Stomach (tissue), 9 donors: ENCODE data around the gene GPC6. TPM values are rescaled to one million over a fixed set of nuclear protein-coding genes. Genes with fewer than 3 reads are reported as not detected.

Source experiments
- DNase-seq, 2 donors: peaks; one replicate each; pipeline versions ENCODE4 v3.0.0 to v3.0.0-alpha.2; 2013 to 2019
- H3K27ac ChIP-seq, 5 donors: fragments of 200-600 bp in 4 of 5; sonication (generic) in 4 of 5; one replicate each; pipeline ENCODE4 v1.5.1; 2013 to 2019; ENCODE audit warnings: mild to moderate bottlenecking in 1 of 5, moderate library complexity in 1 of 5
- H3K27me3 ChIP-seq, 3 donors: fragments of 200-600 bp; sonication (generic); one replicate each; pipeline ENCODE4 v1.5.1; 2017 to 2019; ENCODE audit warnings: mixed run types in 1 of 3
- H3K36me3 ChIP-seq, 4 donors: fragments of 200-600 bp; sonication (generic); 1 replicate in 3 of 4; 2 replicates in 1 of 4; pipeline ENCODE4 v1.5.1; 2016 to 2019
- H3K4me1 ChIP-seq, 4 donors: fragments of 200-600 bp; sonication (generic); one replicate each; pipeline ENCODE4 v1.5.1; 2016 to 2019
- H3K4me3 ChIP-seq, 4 donors: fragments of 200-600 bp; sonication (generic) in 3 of 4; one replicate each; pipeline ENCODE4 v1.5.1; 2016 to 2019; ENCODE audit warnings: mild to moderate bottlenecking in 1 of 4
- H3K9me3 ChIP-seq, 4 donors: fragments of 200-600 bp; sonication (generic); one replicate each; pipeline ENCODE4 v1.5.1; 2016 to 2019
- EP300 ChIP-seq: sonication (generic); formaldehyde crosslinking; IDR thresholded peaks from one replicate; pipeline ENCODE4 v1.6.1; 2017; ENCODE audit warnings: antibody characterized with exemption
- POLR2A ChIP-seq, 4 donors: fragments of 450-650 bp; IDR thresholded peaks; one replicate each; pipeline ENCODE4 v1.6.1; 2016; ENCODE audit warnings: antibody characterized with exemption in 4 of 4, control low read depth in 2 of 4, mild to moderate bottlenecking in 1 of 4, moderate library complexity in 1 of 4
- POLR2AphosphoS5 ChIP-seq, 3 donors: sonication (generic); formaldehyde crosslinking; IDR thresholded peaks; one replicate each; pipeline ENCODE4 v1.6.1; 2016; ENCODE audit warnings: antibody characterized with exemption in 3 of 3
- WGBS, 5 donors: extraction: QIAGEN DNeasy Blood & Tissue Kit in 3 of 5; methylation state at CpG; one replicate each; pipeline versions ENCODE4 v1.1.5 to v1.1.7; 2013 to 2018; 5-methylcytosine and 5-hydroxymethylcytosine counted together
- intact Hi-C: fragments of 100-400 bp; cut with DNase I; formaldehyde crosslinking; loops from one replicate; pipeline ENCODE4 v1.15.1; 2023; ENCODE audit warnings: low total_unique reads
- polyA plus RNA-seq, 3 donors: library from polyadenylated mRNA; stranded (reverse); fragments of 200-250 nt; gene quantifications; one replicate each; pipeline ENCODE4 v1.2.3, GENCODE V29; 2013
- total RNA-seq, 5 donors: library from RNA; depleted of rRNA; stranded (reverse); fragments of >200 nt; gene quantifications; one replicate each; pipeline versions ENCODE4 v1.1.0 to v1.2.3, GENCODE V29; 2014 to 2016
- TF ChIP-seq, protein P1 (sequence below), 7 experiments: fragments of 450-650 bp in 4 of 7; fragments of 200-600 bp in 3 of 7; sonication (generic) in 3 of 7; IDR thresholded peaks; one replicate each; pipeline ENCODE4 v1.5.1; 2016 to 2019; ENCODE audit warnings: antibody characterized with exemption in 7 of 7, control low read depth in 2 of 7, mild to moderate bottlenecking in 1 of 7
- donor health status: healthy with polysubstance abuse.
- donor health status: Bipolar disorder and iron deficiency.
- donor health status: healthy.

The GPC6 gene
- total and polyA plus RNA-seq, 8 donors: 0.70 to 52.7 (median 5.6) TPM

DNA sequence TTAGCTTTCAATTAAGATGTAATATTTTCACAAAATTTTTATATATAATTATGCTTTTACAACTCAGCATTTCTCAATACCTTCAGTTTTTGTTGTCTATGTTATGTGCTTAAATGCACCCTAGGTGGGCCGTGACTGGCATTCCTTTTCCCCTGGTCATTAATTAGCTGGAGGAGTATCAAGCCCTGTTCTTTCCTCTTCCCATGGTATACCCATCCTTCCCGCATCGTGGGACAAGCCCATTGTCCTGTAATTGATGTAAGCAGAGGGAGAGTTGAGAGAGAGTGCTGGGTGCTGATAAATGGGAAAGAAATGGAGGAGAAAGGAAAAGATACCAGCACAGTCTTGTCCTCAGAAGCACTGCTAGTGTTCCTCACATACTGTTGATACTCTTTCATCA, 591.7 kb downstream of the GPC6 start:
- DNase-seq: no peak
- no peaks in the 10 kb centered on the region for H3K4me1 ChIP-seq
- intact Hi-C loops: no loop called here
- H3K36me3 ChIP-seq: no peaks in the 10 kb centered on the region
- H3K9me3 ChIP-seq: no peaks in the 10 kb centered on the region
- 84 to 92% (median 89%) methylated on average over 3 of the region's 3 CpGs for WGBS, 5 donors
- H3K27me3 ChIP-seq: no peaks in the 10 kb centered on the region
- no peak overlapping the region for H3K27ac ChIP-seq
- H3K4me3 ChIP-seq: no peak overlapping the region
- TF ChIP-seq, protein P1, sequence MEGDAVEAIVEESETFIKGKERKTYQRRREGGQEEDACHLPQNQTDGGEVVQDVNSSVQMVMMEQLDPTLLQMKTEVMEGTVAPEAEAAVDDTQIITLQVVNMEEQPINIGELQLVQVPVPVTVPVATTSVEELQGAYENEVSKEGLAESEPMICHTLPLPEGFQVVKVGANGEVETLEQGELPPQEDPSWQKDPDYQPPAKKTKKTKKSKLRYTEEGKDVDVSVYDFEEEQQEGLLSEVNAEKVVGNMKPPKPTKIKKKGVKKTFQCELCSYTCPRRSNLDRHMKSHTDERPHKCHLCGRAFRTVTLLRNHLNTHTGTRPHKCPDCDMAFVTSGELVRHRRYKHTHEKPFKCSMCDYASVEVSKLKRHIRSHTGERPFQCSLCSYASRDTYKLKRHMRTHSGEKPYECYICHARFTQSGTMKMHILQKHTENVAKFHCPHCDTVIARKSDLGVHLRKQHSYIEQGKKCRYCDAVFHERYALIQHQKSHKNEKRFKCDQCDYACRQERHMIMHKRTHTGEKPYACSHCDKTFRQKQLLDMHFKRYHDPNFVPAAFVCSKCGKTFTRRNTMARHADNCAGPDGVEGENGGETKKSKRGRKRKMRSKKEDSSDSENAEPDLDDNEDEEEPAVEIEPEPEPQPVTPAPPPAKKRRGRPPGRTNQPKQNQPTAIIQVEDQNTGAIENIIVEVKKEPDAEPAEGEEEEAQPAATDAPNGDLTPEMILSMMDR (IDR thresholded peaks at IDR 0.05): no peak
- TF ChIP-seq POLR2AphosphoS5 (IDR thresholded peaks at IDR 0.05) (no peak), POLR2A (IDR thresholded peaks at IDR 0.05) (no peak), EP300 (no peak)

DNA sequence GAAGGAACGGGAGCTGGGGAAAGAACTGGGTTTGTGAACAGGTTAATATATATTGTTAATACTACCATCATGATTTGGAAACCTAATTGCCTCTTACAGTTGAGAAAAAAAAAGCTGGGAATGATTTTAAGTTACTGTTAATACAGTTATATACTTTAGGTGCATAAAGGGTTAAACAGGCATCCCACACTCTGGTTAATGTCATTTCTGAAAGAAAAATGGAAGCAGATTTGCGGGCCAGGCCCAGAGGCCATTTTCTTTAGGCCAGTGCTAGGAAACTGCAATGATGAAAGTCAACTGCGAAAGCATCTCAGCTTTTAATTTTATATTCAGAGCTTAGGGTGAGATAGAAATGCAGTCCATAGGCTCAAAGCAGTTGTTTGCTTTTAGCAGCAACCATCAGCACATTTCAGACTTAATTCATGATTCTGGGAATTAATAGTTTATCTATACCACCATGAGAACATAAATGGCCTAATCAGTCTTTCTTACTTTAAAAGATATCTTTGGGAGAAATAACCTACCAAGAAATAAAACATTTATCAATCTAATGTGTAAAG, 592.8 kb downstream of the GPC6 start:
- TF ChIP-seq, protein P1 (IDR thresholded peaks at IDR 0.05): no peak
- TF ChIP-seq EP300 (no peak), POLR2A (IDR thresholded peaks at IDR 0.05) (no peak), POLR2AphosphoS5 (IDR thresholded peaks at IDR 0.05) (no peak)
- WGBS, 5 donors: 74 to 86% (median 82%) methylated on average over 3 of the region's 3 CpGs
- intact Hi-C loops: no loop called here

DNA sequence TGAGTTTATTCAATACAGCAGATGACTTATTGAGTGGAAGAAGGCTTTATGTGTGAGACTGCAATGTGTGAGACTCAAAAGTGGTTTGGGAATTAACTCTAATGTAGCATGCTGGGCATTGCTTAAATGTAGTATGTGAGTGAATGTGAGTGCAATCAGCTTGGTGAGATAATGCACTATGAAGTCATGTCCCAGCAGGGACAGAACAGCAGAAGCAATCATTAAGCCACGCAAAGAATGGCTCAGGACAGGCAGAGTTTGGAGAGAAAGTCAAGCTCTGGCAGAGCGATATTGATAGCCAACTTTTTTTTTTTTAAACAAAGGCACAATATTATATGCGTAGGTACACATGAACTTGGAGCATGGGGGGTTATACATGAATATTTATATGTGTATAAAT, 597.7 kb downstream of the GPC6 start:
- no peaks in the 10 kb centered on the region for H3K27me3 ChIP-seq
- WGBS, 5 donors: 83 to 93% (median 90%) methylated on average over 3 of the region's 3 CpGs

More for the DNA sequence above, 592.8 kb downstream of the GPC6 start:
- no peak for DNase-seq
- Histone ChIP-seq H3K27ac (no peak overlapping the region), H3K4me3 (no peak overlapping the region), H3K27me3 (no peaks in the 10 kb centered on the region), H3K4me1 (no peaks in the 10 kb centered on the region), H3K36me3 (no peaks in the 10 kb centered on the region), H3K9me3 (no peaks in the 10 kb centered on the region)

DNA sequence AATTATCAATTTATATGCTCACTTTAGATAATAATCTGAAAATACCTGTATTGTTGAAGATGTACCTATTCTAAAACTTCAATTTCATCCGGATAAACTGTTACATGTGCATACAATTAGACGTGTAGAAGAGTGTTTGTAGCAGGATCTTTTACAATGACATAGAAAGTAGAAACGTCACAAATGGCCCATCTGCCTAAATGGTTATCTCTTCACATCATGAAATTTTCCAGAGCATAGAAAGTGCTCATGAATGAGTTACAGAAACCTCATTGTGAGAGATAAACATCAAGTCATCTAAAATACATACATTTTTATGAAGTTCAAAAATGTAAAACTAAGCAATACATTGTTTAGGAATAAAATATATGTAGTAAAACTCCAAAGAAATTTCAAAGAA, 607.4 kb downstream of the GPC6 start:
- DNase-seq: no peak
- intact Hi-C loops: no loop called here
- no peak overlapping the region for H3K27ac ChIP-seq
- H3K36me3 ChIP-seq: no peaks in the 10 kb centered on the region
- TF ChIP-seq, protein P1 (IDR thresholded peaks at IDR 0.05): no peak
- TF ChIP-seq POLR2A (IDR thresholded peaks at IDR 0.05) (no peak), EP300 (no peak), POLR2AphosphoS5 (IDR thresholded peaks at IDR 0.05) (no peak)
- no peaks in the 10 kb centered on the region for H3K9me3 ChIP-seq
- 77 to 88% (median 86%) methylated on average over 3 of the region's 3 CpGs for WGBS, 5 donors
- no peaks in the 10 kb centered on the region for H3K27me3 ChIP-seq
- no peak overlapping the region for H3K4me3 ChIP-seq
- no peaks in the 10 kb centered on the region for H3K4me1 ChIP-seq

More for the DNA sequence above, 597.7 kb downstream of the GPC6 start:
- TF ChIP-seq EP300 (no peak), POLR2AphosphoS5 (IDR thresholded peaks at IDR 0.05) (no peak), POLR2A (IDR thresholded peaks at IDR 0.05) (no peak)
- TF ChIP-seq, protein P1 (IDR thresholded peaks at IDR 0.05): no peak
- Histone ChIP-seq H3K36me3 (no peaks in the 10 kb centered on the region), H3K27ac (no peak overlapping the region), H3K9me3 (no peaks in the 10 kb centered on the region), H3K4me3 (no peak overlapping the region), H3K4me1 (no peaks in the 10 kb centered on the region)
- DNase-seq: no peak
- intact Hi-C loops: no loop called here
